GM21381 (cell line): ENCODE data around the gene CEMIP.

Source experiments
- ATAC-seq: cut with Tn5 transposase; IDR thresholded peaks from one replicate; pipeline ENCODE4 v1.9.1; 2021; ENCODE audit warnings: mild to moderate bottlenecking, moderate library complexity; ENCODE audit not compliant: unreplicated experiment

The CEMIP gene

GRCh38 chr15:80820092-80820491 lies 40.9 kb downstream of the CEMIP start:
- no peak for ATAC-seq

DNA sequence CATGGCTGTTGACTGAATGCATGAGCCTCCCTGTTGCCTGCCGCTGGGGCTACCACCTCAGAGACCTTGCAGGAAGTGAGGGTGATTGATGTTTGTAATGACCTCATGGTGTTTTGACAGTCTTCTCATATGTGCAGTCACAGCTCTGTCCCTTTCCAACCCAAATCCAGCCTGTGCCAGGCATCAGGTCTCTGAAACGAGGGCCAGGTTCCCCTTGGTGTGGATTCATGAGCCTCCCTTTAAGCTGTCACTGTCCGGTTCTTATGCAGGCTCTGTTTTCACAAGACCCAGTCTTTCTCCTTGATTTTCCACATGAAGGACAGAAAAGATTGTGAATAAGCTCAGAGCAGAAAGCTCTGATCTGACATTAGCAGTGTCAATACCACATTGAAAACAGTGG lies 43.1 kb downstream of the CEMIP start:
- ATAC-seq = no peak

GRCh38 chr15:80822676-80823075 lies 43.5 kb downstream of the CEMIP start:
- no peak for ATAC-seq

- no peak for ATAC-seq
Measured at GRCh38 chr15:80823120-80823519, 44.0 kb downstream of the CEMIP start.

DNA sequence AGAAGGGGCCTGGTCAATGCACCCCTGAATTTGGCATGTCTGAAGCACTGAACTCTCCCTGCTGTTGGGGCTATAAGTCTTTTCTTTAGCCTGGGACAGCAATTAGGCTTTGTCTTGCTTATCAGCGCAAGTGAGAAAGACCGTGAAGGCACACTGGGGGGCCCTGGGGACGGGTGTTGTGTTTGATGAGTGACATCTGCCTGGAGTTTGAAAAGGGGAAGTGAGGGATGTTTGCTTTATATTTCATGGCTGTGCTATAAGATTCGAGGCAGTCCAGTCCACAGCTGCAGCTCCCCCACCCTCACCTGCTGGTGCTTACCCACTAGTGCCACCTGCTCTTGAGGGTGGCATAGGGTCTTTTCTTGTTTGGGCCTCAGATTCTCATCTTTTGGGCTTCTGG lies 44.8 kb downstream of the CEMIP start:
- no peak for ATAC-seq

DNA sequence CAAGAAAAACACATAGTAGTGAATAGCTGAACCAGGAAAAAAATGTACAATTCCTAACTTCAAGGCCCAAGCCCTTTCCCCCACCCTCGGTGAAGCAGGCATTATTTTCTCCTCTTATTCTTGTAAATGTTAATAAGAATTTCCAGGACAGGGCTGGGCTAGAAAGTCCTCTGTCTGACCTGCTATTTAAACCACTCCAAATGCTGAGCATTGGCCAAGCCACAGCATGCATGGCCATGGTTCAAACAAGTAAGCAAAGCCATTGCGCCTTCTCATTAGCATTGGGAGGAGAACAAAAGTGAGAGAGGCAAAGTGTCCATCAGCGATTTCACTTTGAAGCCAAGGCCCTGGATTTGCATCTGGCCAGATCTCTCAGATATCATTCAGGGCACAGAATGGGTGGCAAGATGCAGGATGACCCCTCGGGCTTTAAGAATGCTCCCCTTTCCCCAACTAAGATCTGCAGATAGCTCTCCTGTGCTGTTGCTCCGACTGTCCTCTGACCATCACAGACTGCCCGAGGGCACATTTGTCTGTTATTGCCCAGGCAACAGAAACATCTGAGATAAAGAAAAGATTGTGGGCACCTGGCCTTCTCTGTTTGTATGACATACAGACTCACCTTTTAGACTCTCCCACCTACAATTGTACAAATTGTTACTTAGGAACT lies 46.3 kb downstream of the CEMIP start:
- no peak for ATAC-seq

- ATAC-seq = no peak
Measured at GRCh38 chr15:80828796-80829195, 49.6 kb downstream of the CEMIP start.

DNA sequence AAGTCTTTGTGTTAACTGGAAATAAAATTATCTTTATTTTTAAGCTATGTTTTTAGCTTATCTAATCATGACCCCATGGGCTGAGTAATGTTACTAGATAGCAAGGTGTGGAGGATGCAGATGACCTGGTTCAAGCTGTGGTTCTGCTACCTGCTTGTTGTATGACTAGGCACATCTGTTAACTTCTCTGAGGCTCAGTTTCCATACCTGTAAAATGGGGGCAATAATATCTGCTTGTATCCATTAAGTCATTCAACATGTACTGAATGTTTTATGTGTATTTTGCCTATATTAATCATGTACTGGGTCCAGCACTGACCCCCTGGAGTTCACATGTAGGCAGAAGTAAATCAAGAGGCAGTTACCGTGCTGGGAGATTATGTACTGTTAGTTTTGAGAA lies 51.5 kb downstream of the CEMIP start:
- no peak for ATAC-seq

- ATAC-seq = no peak
Measured at GRCh38 chr15:80831192-80831591, 52.0 kb downstream of the CEMIP start.

GRCh38 chr15:80831606-80832224 lies 52.5 kb downstream of the CEMIP start:
- ATAC-seq = no peak

DNA sequence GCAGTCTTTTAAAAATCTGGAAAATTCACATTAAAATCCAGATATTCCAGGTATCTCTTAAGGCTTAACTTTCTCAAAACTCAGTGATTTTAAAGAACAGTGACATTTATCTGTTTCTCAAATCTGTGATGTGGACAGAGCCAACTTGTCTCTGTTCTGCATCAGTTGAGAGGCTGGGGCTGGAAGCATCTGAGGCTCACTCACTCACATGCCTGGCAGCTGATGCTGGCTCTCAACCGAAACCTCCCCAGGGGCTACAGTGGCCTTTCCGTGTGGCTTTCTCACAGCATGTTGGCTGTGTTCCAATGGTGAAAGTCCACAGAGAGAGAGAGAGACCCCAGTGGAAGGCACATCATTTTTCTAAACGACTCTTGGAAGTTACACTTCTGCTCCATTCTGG lies 53.5 kb downstream of the CEMIP start:
- no peak for ATAC-seq

DNA sequence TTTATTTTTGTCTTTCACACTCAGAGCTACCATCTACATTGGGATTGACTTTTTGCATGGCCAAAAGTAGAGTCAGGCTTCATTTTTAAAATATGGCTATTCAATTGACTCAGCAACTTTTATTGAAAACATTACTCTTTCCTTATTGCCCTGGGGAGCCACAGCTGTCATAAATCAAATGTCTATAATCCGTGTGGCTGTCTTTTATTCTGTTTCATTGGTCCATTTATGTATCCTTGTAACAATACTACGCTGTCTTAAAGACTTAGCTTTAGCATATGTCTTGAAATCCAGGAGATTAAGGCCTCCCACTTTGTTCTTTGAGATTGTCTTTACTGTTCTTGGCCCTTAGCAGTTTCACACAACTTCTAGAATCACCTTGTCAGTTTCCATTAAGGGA lies 55.2 kb downstream of the CEMIP start:
- no peak for ATAC-seq

- ATAC-seq = no peak
Measured at GRCh38 chr15:80834906-80835305, 55.7 kb downstream of the CEMIP start.

GRCh38 chr15:80835336-80835735 lies 56.2 kb downstream of the CEMIP start:
- ATAC-seq = no peak

GRCh38 chr15:80836223-80836622 lies 57.1 kb downstream of the CEMIP start:
- no peak for ATAC-seq

GRCh38 chr15:80837006-80837405 lies 57.8 kb downstream of the CEMIP start:
- no peak for ATAC-seq

GRCh38 chr15:80838012-80838411 lies 58.8 kb downstream of the CEMIP start:
- no peak for ATAC-seq

DNA sequence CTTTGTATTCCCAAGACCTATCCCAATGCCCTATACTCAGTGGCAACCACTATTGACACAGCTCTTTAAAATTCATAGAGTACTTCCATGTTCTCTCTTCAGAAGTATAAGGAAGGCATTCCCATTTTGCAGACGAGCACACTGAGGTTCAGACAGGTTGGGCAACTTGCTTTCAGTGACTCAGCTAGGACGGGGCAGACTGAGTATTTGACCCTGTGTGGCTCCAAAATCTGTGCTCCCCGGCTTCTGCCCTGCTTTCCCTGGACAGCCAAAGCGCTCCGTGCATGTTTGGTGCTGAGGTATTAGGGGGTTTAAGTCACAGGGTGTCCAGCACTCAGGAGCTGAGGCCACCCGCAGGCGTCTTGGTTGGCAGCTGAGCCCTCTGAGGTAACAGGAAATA lies 59.5 kb downstream of the CEMIP start:
- ATAC-seq = no peak

- no peak for ATAC-seq
Measured at GRCh38 chr15:80839764-80840130, 60.6 kb downstream of the CEMIP start.

- no peak for ATAC-seq
Measured at GRCh38 chr15:80840182-80841130, 61.3 kb downstream of the CEMIP start.

- ATAC-seq = no peak
Measured at GRCh38 chr15:80841541-80841940, 62.4 kb downstream of the CEMIP start.
